Type B pancreatic cell (in vitro differentiated cells): ENCODE results near the gene SORCS1. TPM values are rescaled to one million over a fixed set of nuclear protein-coding genes. Genes with fewer than 3 reads are reported as not detected.

Experiments
- DNase-seq: peaks from one replicate; pipeline ENCODE4 v3.0.0; 2021; ENCODE audit warnings: mixed read lengths; ENCODE audit not compliant: unreplicated experiment; ENCODE audit errors: extremely low spot score
- H3K27ac Mint-ChIP-seq: 2 replicates; pipeline ENCODE4 v1.8.0; 2021; ENCODE audit warnings: mild to moderate bottlenecking, mixed read lengths
- H3K27me3 Mint-ChIP-seq: 2 replicates; pipeline ENCODE4 v1.8.0; 2021; ENCODE audit warnings: mixed read lengths
- H3K36me3 Mint-ChIP-seq: 2 replicates; pipeline ENCODE4 v1.8.0; 2021; ENCODE audit warnings: mixed read lengths
- H3K4me1 Mint-ChIP-seq: one replicate; pipeline ENCODE4 v1.8.0; 2021; ENCODE audit warnings: mixed read lengths; ENCODE audit not compliant: unreplicated experiment
- H3K4me3 Mint-ChIP-seq: 2 replicates; pipeline ENCODE4 v1.8.0; 2021; ENCODE audit warnings: mild to moderate bottlenecking, mixed read lengths
- H3K9me3 Mint-ChIP-seq: 2 replicates; pipeline ENCODE4 v1.8.0; 2021; ENCODE audit warnings: mixed read lengths
- total RNA-seq: library from RNA; stranded (reverse); gene quantifications from 2 replicates; pipeline ENCODE4 v1.2.1, GENCODE V29; 2021; ENCODE audit warnings: low replicate concordance
- TF ChIP-seq, protein P1 (sequence below): fragments of 200-600 bp; sonication (generic); conservative IDR thresholded peaks from 2 replicates; pipeline ENCODE4 v1.5.0; 2021; ENCODE audit warnings: antibody characterized with exemption, mild to moderate bottlenecking

Gene SORCS1
- total RNA-seq, 1 donor from 2014 or later = 5.4 TPM

DNA sequence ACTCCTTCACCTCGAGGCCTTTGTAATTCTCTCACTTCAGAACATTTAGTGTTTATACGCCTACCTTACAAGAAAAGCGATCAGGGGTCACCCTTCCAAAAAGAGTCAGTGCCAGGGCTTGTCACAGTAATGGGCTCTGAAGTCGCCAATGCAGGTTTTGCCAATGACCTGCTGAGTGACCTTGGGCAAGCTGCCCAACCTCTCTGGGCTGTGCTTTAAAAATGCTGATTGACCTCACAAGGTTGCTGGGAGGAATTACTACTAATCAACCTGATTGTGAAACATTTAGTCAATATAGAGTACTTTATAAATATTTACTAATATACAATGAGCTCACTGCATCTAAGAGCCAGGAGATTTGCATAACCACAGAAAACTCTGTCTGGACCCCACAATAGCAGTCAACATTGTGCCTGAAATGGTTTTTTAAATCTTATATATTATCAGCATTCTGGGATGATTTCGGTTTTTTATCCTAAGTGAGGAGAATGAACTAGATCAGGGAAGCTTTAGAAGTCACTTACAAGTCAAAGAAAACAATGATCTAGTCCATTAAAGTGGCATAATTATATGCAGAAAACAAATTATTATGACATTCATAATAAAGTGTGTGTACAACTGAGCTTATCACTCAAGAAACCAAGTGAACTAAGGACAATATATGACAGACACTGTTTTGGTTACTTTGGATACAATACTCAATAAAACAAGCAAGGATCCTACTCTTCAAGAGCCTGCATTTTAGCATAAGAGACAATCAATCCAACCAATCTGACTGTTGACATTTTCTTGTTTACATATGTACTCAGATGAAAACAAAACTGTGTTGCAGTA, 290.5 kb downstream of the SORCS1 start:
- Mint-ChIP-seq H3K27me3 (no peaks in the 10 kb centered on the region), H3K4me3 (no peak overlapping the region), H3K27ac (no peak overlapping the region), H3K4me1 (peaks cover 6% of the 10 kb centered on the region), H3K36me3 (peaks cover 3% of the 10 kb centered on the region), H3K9me3 (peaks cover 6% of the 10 kb centered on the region)
- TF ChIP-seq, protein P1, sequence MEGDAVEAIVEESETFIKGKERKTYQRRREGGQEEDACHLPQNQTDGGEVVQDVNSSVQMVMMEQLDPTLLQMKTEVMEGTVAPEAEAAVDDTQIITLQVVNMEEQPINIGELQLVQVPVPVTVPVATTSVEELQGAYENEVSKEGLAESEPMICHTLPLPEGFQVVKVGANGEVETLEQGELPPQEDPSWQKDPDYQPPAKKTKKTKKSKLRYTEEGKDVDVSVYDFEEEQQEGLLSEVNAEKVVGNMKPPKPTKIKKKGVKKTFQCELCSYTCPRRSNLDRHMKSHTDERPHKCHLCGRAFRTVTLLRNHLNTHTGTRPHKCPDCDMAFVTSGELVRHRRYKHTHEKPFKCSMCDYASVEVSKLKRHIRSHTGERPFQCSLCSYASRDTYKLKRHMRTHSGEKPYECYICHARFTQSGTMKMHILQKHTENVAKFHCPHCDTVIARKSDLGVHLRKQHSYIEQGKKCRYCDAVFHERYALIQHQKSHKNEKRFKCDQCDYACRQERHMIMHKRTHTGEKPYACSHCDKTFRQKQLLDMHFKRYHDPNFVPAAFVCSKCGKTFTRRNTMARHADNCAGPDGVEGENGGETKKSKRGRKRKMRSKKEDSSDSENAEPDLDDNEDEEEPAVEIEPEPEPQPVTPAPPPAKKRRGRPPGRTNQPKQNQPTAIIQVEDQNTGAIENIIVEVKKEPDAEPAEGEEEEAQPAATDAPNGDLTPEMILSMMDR = no peak
- DNase-seq = no peak

DNA sequence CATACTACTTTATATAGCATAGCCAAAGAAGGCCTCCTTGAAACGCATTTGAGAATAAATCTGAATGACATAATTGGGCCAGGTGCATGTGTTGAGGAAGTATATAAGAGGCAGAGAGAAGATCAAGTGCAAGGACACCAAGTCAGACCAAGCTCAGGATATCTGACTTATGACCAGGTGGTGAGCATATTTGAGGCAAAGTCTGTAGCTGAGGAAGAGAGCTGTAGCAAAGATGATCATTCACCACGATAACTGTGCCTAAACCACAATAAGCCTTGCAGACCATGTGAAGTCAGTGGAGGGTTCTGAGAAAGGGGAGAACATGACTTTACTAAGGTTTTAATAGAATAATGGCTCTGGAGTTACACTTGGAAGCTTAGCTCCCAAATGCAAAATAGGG, 292.3 kb downstream of the SORCS1 start:
- no peak for DNase-seq
- Mint-ChIP-seq H3K27me3 (no peaks in the 10 kb centered on the region), H3K4me1 (peaks cover 6% of the 10 kb centered on the region), H3K9me3 (peaks cover 6% of the 10 kb centered on the region), H3K36me3 (peaks cover 3% of the 10 kb centered on the region), H3K27ac (no peak overlapping the region), H3K4me3 (no peak overlapping the region)
- TF ChIP-seq, protein P1 = no peak

GRCh38 chr10:106866244-106866845, 298.2 kb downstream of the SORCS1 start:
- no peaks in the 10 kb centered on the region for H3K36me3 Mint-ChIP-seq
- TF ChIP-seq, protein P1 = no peak
- peaks cover 8% of the 10 kb centered on the region for H3K9me3 Mint-ChIP-seq
- H3K27ac Mint-ChIP-seq = no peak overlapping the region
- no peaks in the 10 kb centered on the region for H3K27me3 Mint-ChIP-seq
- no peak for DNase-seq
- H3K4me1 Mint-ChIP-seq = no peaks in the 10 kb centered on the region
- H3K4me3 Mint-ChIP-seq = no peak overlapping the region

GRCh38 chr10:106864031-106864430, 300.5 kb downstream of the SORCS1 start:
- Mint-ChIP-seq H3K4me1 (no peaks in the 10 kb centered on the region), H3K36me3 (no peaks in the 10 kb centered on the region), H3K27me3 (no peaks in the 10 kb centered on the region), H3K9me3 (peaks cover 8% of the 10 kb centered on the region), H3K27ac (no peak overlapping the region), H3K4me3 (no peak overlapping the region)
- no peak for DNase-seq
- TF ChIP-seq, protein P1 = no peak

GRCh38 chr10:106863549-106863948, 301.0 kb downstream of the SORCS1 start:
- TF ChIP-seq, protein P1 = no peak
- DNase-seq = no peak
- Mint-ChIP-seq H3K4me1 (no peaks in the 10 kb centered on the region), H3K4me3 (no peak overlapping the region), H3K27ac (no peak overlapping the region), H3K9me3 (peaks cover 8% of the 10 kb centered on the region), H3K36me3 (no peaks in the 10 kb centered on the region), H3K27me3 (no peaks in the 10 kb centered on the region)
